Measurements from ENCODE around the gene EXOC4.

EXOC4 gene

GRCh38 chr7:133704453-133704852 lies 451.6 kb downstream of the EXOC4 start:
- no peak for DNase-seq (ENCODE audit: low read depth, low spot score)

GRCh38 chr7:133705596-133705995 lies 452.7 kb downstream of the EXOC4 start:
- DNase-seq (ENCODE audit: low read depth, low spot score) = no peak

- no peak for DNase-seq (ENCODE audit: low read depth, low spot score)
These were observed 453.1 kb downstream of the EXOC4 start for GRCh38 chr7:133706016-133706415.

- no peak for DNase-seq (ENCODE audit: low read depth, low spot score)
These were observed 456.4 kb downstream of the EXOC4 start for GRCh38 chr7:133709036-133709880.

- DNase-seq (ENCODE audit: low read depth, low spot score) = no peak
These were observed 459.7 kb downstream of the EXOC4 start for GRCh38 chr7:133712544-133712943.

GRCh38 chr7:133714654-133715053 lies 461.8 kb downstream of the EXOC4 start:
- no peak for DNase-seq (ENCODE audit: low read depth, low spot score)

- DNase-seq (ENCODE audit: low read depth, low spot score) = no peak
These were observed 465.3 kb downstream of the EXOC4 start for GRCh38 chr7:133718131-133718530.

- no peak for DNase-seq (ENCODE audit: low read depth, low spot score)
These were observed 470.2 kb downstream of the EXOC4 start for GRCh38 chr7:133723044-133723443.

- no peak for DNase-seq (ENCODE audit: low read depth, low spot score)
These were observed 471.3 kb downstream of the EXOC4 start for GRCh38 chr7:133724148-133724547.

GRCh38 chr7:133724694-133725093 lies 471.8 kb downstream of the EXOC4 start:
- DNase-seq (ENCODE audit: low read depth, low spot score) = no peak

GRCh38 chr7:133727476-133728214 lies 474.8 kb downstream of the EXOC4 start:
- no peak for DNase-seq (ENCODE audit: low read depth, low spot score)

- DNase-seq (ENCODE audit: low read depth, low spot score) = no peak
These were observed 477.5 kb downstream of the EXOC4 start for GRCh38 chr7:133730360-133730759.

- no peak for DNase-seq (ENCODE audit: low read depth, low spot score)
These were observed 480.5 kb downstream of the EXOC4 start for GRCh38 chr7:133733401-133733800.

- DNase-seq (ENCODE audit: low read depth, low spot score) = no peak
These were observed 482.3 kb downstream of the EXOC4 start for GRCh38 chr7:133735222-133735621.

GRCh38 chr7:133739817-133740216 lies 486.9 kb downstream of the EXOC4 start:
- no peak for DNase-seq (ENCODE audit: low read depth, low spot score)

- DNase-seq (ENCODE audit: low read depth, low spot score) = no peak
These were observed 488.2 kb downstream of the EXOC4 start for GRCh38 chr7:133741078-133741477.

GRCh38 chr7:133741703-133742102 lies 488.8 kb downstream of the EXOC4 start:
- DNase-seq (ENCODE audit: low read depth, low spot score) = no peak

- no peak for DNase-seq (ENCODE audit: low read depth, low spot score)
These were observed 490.0 kb downstream of the EXOC4 start for GRCh38 chr7:133742709-133743538.

GRCh38 chr7:133744451-133744850 lies 491.6 kb downstream of the EXOC4 start:
- no peak for DNase-seq (ENCODE audit: low read depth, low spot score)

GRCh38 chr7:133746305-133746704 lies 493.4 kb downstream of the EXOC4 start:
- DNase-seq (ENCODE audit: low read depth, low spot score) = no peak

GRCh38 chr7:133746847-133747246 lies 494.0 kb downstream of the EXOC4 start:
- no peak for DNase-seq (ENCODE audit: low read depth, low spot score)

All from brain pericyte (primary cell).